Measurements from ENCODE around the gene BPHL.
"Not testable (repeated sequence)": the region's sequence is repeated elsewhere in the genome, so short reads cannot be mapped to it uniquely, and the experiment has no call there.

Gene BPHL

GRCh38 chr6:3181105-3181504, 62.6 kb downstream of the BPHL start:
- TF ChIP-seq CTCF (IDR thresholded peaks at IDR 0.05; ENCODE audit: low read depth, low read length, missing control alignments) = no peak
- H3K4me3 ChIP-seq (ENCODE audit: low read depth, low read length) = no peak overlapping the region
- DNase-seq (ENCODE audit: low read depth) = no peak
- in situ Hi-C loops (cut with HindIII; ENCODE audit: low sequenced_read_pairs) = no loop called here

- in situ Hi-C loops (cut with HindIII; ENCODE audit: low sequenced_read_pairs) = no loop called here
- TF ChIP-seq CTCF (IDR thresholded peaks at IDR 0.05; ENCODE audit: low read depth, low read length, missing control alignments) = no peak
- H3K4me3 ChIP-seq (ENCODE audit: low read depth, low read length) = no peak overlapping the region
- no peak for DNase-seq (ENCODE audit: low read depth)
Observed at GRCh38 chr6:3183066-3183465, 64.6 kb downstream of the BPHL start.

GRCh38 chr6:3186974-3187382, 68.5 kb downstream of the BPHL start:
- no peak for DNase-seq (ENCODE audit: low read depth)
- TF ChIP-seq CTCF (IDR thresholded peaks at IDR 0.05; ENCODE audit: low read depth, low read length, missing control alignments) = no peak
- in situ Hi-C loops (cut with HindIII; ENCODE audit: low sequenced_read_pairs) = no loop called here
- no peak overlapping the region for H3K4me3 ChIP-seq (ENCODE audit: low read depth, low read length)

GRCh38 chr6:3188262-3188661, 69.8 kb downstream of the BPHL start:
- no peak overlapping the region for H3K4me3 ChIP-seq (ENCODE audit: low read depth, low read length)
- DNase-seq (ENCODE audit: low read depth) = no peak
- in situ Hi-C loops (cut with HindIII; ENCODE audit: low sequenced_read_pairs) = no loop called here
- no peak for TF ChIP-seq CTCF (IDR thresholded peaks at IDR 0.05; ENCODE audit: low read depth, low read length, missing control alignments)

- in situ Hi-C loops (cut with HindIII; ENCODE audit: low sequenced_read_pairs); DNase-seq (ENCODE audit: low read depth); H3K4me3 ChIP-seq (ENCODE audit: low read depth, low read length): not testable (repeated sequence)
Observed at GRCh38 chr6:3189192-3189591, 70.7 kb downstream of the BPHL start.

- H3K4me3 ChIP-seq (ENCODE audit: low read depth, low read length) = no peak overlapping the region
- in situ Hi-C loops (cut with HindIII; ENCODE audit: low sequenced_read_pairs) = no loop called here
- TF ChIP-seq CTCF (IDR thresholded peaks at IDR 0.05; ENCODE audit: low read depth, low read length, missing control alignments) = no peak
- DNase-seq (ENCODE audit: low read depth) = no peak
Observed at GRCh38 chr6:3190056-3190455, 71.5 kb downstream of the BPHL start.

- in situ Hi-C loops (cut with HindIII; ENCODE audit: low sequenced_read_pairs) = no loop called here
- H3K4me3 ChIP-seq (ENCODE audit: low read depth, low read length) = no peak overlapping the region
- DNase-seq (ENCODE audit: low read depth) = no peak
- no peak for TF ChIP-seq CTCF (IDR thresholded peaks at IDR 0.05; ENCODE audit: low read depth, low read length, missing control alignments)
Observed at GRCh38 chr6:3190779-3191178, 72.3 kb downstream of the BPHL start.
